Ascending aorta (tissue), 2 donors: ENCODE data around the gene MTHFD2L. TPM values are rescaled to one million over a fixed set of nuclear protein-coding genes. Genes with fewer than 3 reads are reported as not detected.

Source experiments
- DNase-seq, 2 donors: peaks; one replicate each; pipeline ENCODE4 v3.0.0-alpha.2; 2019; ENCODE audit warnings: low spot score in 2 of 2
- H3K27ac ChIP-seq, 2 donors: fragments of 200-600 bp; sonication (generic); one replicate each; pipeline ENCODE4 v1.5.1; 2016 to 2017; ENCODE audit warnings: mild to moderate bottlenecking in 1 of 2
- H3K27me3 ChIP-seq: fragments of 200-600 bp; sonication (generic); one replicate; pipeline ENCODE4 v1.5.1; 2017
- H3K36me3 ChIP-seq, 2 donors: fragments of 200-600 bp; sonication (generic); one replicate each; pipeline ENCODE4 v1.5.1; 2016
- H3K4me1 ChIP-seq, 2 donors: fragments of 200-600 bp; sonication (generic); one replicate each; pipeline ENCODE4 v1.5.1; 2016 to 2017; ENCODE audit warnings: mild to moderate bottlenecking in 1 of 2
- H3K4me3 ChIP-seq, 2 donors: fragments of 200-600 bp; sonication (generic); one replicate each; pipeline ENCODE4 v1.5.1; 2016 to 2017; ENCODE audit warnings: mild to moderate bottlenecking in 1 of 2
- H3K9me3 ChIP-seq, 2 donors: fragments of 200-600 bp; sonication (generic); one replicate each; pipeline ENCODE4 v1.5.1; 2016
- intact Hi-C: fragments of 100-400 bp; cut with DNase I; formaldehyde crosslinking; loops from one replicate; pipeline ENCODE4 v1.15.1; 2023
- total RNA-seq: library from RNA; depleted of rRNA; stranded (reverse); fragments of >200 nt; gene quantifications from one replicate; pipeline ENCODE4 v1.1.0, GENCODE V29; 2016
- TF ChIP-seq, protein P1 (sequence below), 3 experiments: fragments of 200-600 bp in 2 of 3; fragments of 450-650 bp in 1 of 3; sonication (generic) in 2 of 3; IDR thresholded peaks; one replicate each; pipeline ENCODE4 v1.5.1; 2016 to 2019; ENCODE audit warnings: antibody characterized with exemption in 3 of 3, mild to moderate bottlenecking in 1 of 3, moderate library complexity in 1 of 3

The MTHFD2L gene
- total RNA-seq, 1 donor from 2014 or later = not detected

DNA sequence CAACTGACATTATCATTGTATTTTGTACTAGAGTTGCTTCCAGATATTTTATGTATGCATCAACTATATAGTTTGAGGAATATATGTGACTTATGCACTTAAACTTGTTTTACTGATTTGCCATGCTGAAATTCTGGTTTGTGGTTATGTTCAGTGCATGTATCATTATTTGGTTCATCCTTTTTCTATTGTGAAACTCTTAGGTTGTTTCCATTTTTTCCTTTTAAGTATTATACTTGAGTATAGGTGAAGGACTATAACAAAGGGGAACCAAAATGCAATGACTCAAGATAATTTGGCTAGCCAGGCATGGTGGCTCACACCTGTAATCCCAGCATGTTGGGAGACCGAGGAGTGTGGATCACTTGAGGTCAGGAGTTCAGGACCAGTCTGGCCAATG, 129.2 kb downstream of the MTHFD2L start:
- intact Hi-C loops = no loop called here
- Histone ChIP-seq H3K9me3 (no peaks in the 10 kb centered on the region), H3K27ac (no peak overlapping the region), H3K4me3 (no peak overlapping the region), H3K36me3 (no peaks in the 10 kb centered on the region), H3K27me3 (no peaks in the 10 kb centered on the region), H3K4me1 (no peaks in the 10 kb centered on the region)
- DNase-seq = no peak
- TF ChIP-seq, protein P1, sequence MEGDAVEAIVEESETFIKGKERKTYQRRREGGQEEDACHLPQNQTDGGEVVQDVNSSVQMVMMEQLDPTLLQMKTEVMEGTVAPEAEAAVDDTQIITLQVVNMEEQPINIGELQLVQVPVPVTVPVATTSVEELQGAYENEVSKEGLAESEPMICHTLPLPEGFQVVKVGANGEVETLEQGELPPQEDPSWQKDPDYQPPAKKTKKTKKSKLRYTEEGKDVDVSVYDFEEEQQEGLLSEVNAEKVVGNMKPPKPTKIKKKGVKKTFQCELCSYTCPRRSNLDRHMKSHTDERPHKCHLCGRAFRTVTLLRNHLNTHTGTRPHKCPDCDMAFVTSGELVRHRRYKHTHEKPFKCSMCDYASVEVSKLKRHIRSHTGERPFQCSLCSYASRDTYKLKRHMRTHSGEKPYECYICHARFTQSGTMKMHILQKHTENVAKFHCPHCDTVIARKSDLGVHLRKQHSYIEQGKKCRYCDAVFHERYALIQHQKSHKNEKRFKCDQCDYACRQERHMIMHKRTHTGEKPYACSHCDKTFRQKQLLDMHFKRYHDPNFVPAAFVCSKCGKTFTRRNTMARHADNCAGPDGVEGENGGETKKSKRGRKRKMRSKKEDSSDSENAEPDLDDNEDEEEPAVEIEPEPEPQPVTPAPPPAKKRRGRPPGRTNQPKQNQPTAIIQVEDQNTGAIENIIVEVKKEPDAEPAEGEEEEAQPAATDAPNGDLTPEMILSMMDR (IDR thresholded peaks at IDR 0.05) = no peak

DNA sequence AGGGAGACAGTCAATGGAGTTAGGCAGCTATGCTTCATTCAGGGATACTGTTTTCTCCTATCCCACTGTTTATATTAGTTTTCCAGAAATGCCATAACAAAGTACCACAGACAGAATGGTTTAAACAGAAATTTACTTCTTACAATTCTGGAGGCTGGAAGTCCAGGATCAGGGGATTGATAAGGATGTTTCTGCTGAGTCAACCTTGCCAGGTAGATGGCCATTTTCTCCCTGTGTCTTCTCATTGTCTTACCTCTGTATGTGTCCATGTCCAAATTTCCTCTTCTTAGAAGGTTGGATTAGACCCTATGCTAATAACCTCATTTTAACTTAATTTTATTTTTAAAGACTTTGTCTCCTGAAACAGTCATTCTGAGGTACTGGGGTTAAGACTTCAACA, 129.9 kb downstream of the MTHFD2L start:
- intact Hi-C loops = no loop called here
- Histone ChIP-seq H3K27ac (no peak overlapping the region), H3K27me3 (no peaks in the 10 kb centered on the region), H3K4me1 (no peaks in the 10 kb centered on the region), H3K36me3 (no peaks in the 10 kb centered on the region), H3K9me3 (no peaks in the 10 kb centered on the region), H3K4me3 (no peak overlapping the region)
- no peak for DNase-seq
- TF ChIP-seq, protein P1 (IDR thresholded peaks at IDR 0.05) = no peak

DNA sequence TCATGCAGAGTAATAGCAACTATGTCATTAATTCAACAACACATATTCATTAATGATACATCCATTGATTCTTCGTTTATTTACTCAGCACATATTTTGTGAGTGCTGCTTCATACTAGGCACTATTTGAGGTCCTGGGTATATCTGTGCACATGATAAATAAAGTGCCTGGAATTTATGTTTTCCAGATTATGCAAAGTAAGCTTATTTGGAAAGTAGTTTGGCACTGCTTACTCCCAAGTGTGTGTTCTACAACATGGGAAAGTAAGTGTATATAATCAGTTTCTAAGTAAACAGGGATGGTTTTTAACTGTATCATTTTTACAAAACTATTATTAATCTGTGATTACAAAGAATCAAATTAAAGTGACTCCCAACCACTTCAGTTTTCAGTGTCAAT, 133.6 kb downstream of the MTHFD2L start:
- Histone ChIP-seq H3K4me3 (no peak overlapping the region), H3K36me3 (no peaks in the 10 kb centered on the region), H3K27ac (no peak overlapping the region), H3K9me3 (no peaks in the 10 kb centered on the region), H3K4me1 (no peaks in the 10 kb centered on the region), H3K27me3 (no peaks in the 10 kb centered on the region)
- intact Hi-C loops = no loop called here
- DNase-seq = no peak
- TF ChIP-seq, protein P1 (IDR thresholded peaks at IDR 0.05) = no peak

DNA sequence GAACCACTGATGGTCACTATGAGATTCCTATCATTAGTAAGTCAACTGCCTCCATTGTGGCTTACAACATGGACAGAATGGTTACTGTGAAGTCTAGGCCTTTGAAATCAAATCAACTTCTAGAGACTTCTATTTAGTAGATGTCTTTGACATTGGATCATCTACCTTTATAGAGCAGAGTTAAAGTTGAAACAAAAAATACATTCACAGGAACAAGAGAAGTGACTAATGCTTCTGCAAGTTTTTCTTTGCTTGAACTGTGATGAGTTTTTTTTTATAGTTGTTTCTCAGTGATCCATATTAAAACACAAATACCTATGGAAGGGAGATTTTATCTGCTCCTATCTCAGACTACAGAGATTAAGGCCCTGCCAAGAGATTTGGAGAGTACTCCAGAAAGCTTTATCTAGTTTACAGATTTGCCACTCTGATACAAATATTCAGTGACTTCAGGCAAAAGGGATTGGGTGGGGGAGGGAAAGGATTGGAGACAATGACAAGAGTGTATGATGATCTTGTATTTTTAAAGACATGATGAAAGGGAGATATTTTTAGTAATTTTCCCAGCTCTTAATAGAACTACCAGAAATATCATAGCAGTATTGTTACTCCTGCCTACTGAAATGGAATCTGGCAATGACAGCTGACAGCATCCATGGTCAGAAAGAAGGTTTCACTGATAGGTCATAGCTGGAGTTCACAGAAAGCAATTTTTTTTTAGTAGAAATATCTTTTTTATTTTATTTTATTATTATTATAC, 134.4 kb downstream of the MTHFD2L start:
- Histone ChIP-seq H3K27ac (no peak overlapping the region), H3K27me3 (no peaks in the 10 kb centered on the region), H3K4me1 (no peaks in the 10 kb centered on the region), H3K9me3 (no peaks in the 10 kb centered on the region), H3K4me3 (no peak overlapping the region), H3K36me3 (no peaks in the 10 kb centered on the region)
- TF ChIP-seq, protein P1 (IDR thresholded peaks at IDR 0.05) = no peak
- no peak for DNase-seq
- intact Hi-C loops = no loop called here

DNA sequence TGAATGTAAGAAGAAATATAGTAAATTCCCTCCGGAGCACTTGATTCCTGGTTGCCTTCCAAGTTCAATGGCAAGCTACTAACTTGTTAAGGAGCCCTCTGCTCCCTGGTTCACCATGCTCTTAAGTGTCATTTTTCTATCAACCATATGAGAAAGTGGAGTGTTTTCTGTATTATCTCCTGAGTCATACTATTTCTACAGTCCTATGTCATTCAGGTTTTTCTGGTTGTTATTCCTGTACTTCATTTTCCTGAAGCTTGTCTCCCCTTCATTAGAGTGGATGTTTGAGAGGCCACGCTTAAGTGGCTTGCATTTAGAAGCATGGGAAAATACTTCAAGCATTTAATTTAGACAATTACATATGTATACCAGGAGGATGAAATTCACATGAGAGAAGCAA, 135.6 kb downstream of the MTHFD2L start:
- no peak for DNase-seq
- intact Hi-C loops = no loop called here
- H3K36me3 ChIP-seq = no peaks in the 10 kb centered on the region
- no peaks in the 10 kb centered on the region for H3K9me3 ChIP-seq
- no peaks in the 10 kb centered on the region for H3K27me3 ChIP-seq
- no peaks in the 10 kb centered on the region for H3K4me1 ChIP-seq
- TF ChIP-seq, protein P1 (IDR thresholded peaks at IDR 0.05) = no peak
- no peak overlapping the region for H3K27ac ChIP-seq
- no peak overlapping the region for H3K4me3 ChIP-seq
